Type B pancreatic cell (in vitro differentiated cells): Measurements from ENCODE around the gene GLS2. TPM values are rescaled to one million over a fixed set of nuclear protein-coding genes. Genes with fewer than 3 reads are reported as not detected.
"Not testable (repeated sequence)": the region's sequence is repeated elsewhere in the genome, so short reads cannot be mapped to it uniquely, and the experiment has no call there.

Experiments used
- DNase-seq: peaks from one replicate; pipeline ENCODE4 v3.0.0; 2021; ENCODE audit warnings: mixed read lengths; ENCODE audit not compliant: unreplicated experiment; ENCODE audit errors: extremely low spot score
- H3K27ac Mint-ChIP-seq: 2 replicates; pipeline ENCODE4 v1.8.0; 2021; ENCODE audit warnings: mild to moderate bottlenecking, mixed read lengths
- H3K27me3 Mint-ChIP-seq: 2 replicates; pipeline ENCODE4 v1.8.0; 2021; ENCODE audit warnings: mixed read lengths
- H3K36me3 Mint-ChIP-seq: 2 replicates; pipeline ENCODE4 v1.8.0; 2021; ENCODE audit warnings: mixed read lengths
- H3K4me1 Mint-ChIP-seq: one replicate; pipeline ENCODE4 v1.8.0; 2021; ENCODE audit warnings: mixed read lengths; ENCODE audit not compliant: unreplicated experiment
- H3K4me3 Mint-ChIP-seq: 2 replicates; pipeline ENCODE4 v1.8.0; 2021; ENCODE audit warnings: mild to moderate bottlenecking, mixed read lengths
- H3K9me3 Mint-ChIP-seq: 2 replicates; pipeline ENCODE4 v1.8.0; 2021; ENCODE audit warnings: mixed read lengths
- CTCF ChIP-seq: fragments of 200-600 bp; sonication (generic); conservative IDR thresholded peaks from 2 replicates; pipeline ENCODE4 v1.5.0; 2021; ENCODE audit warnings: antibody characterized with exemption, mild to moderate bottlenecking
- total RNA-seq: library from RNA; stranded (reverse); gene quantifications from 2 replicates; pipeline ENCODE4 v1.2.1, GENCODE V29; 2021; ENCODE audit warnings: low replicate concordance

The GLS2 gene
- total RNA-seq, 1 donor from 2014 or later = 6.7 TPM

GRCh38 chr12:56449622-56449984, 38.4 kb downstream of the GLS2 start:
- Mint-ChIP-seq H3K27ac (peak overlapping the region; percentile 90), H3K9me3 (peaks cover 3% of the 10 kb centered on the region), H3K36me3 (peaks cover 12% of the 10 kb centered on the region), H3K4me1 (peaks cover 19% of the 10 kb centered on the region), H3K4me3 (peak overlapping the region; percentile 96), H3K27me3 (no peaks in the 10 kb centered on the region)
- TF ChIP-seq CTCF = no peak
- DNase-seq = no peak

- Mint-ChIP-seq H3K4me1 (peaks cover 22% of the 10 kb centered on the region), H3K27ac (peak within 1 kb of the TSS; percentile 90)
- DNase-seq = peak; percentile 92
Observed at GRCh38 chr12:56448860-56449621, 38.9 kb downstream of the GLS2 start, which contains the start of gene TIMELESS. TIMELESS (minus strand) TSS chr12:56449426; CDS start chr12:56434170, 15,256 bp downstream.

GRCh38 chr12:56443208-56443607, 44.8 kb downstream of the GLS2 start:
- not testable (repeated sequence) for H3K4me1 Mint-ChIP-seq, H3K27me3 Mint-ChIP-seq, H3K9me3 Mint-ChIP-seq, H3K27ac Mint-ChIP-seq, H3K4me3 Mint-ChIP-seq, DNase-seq
- H3K36me3 Mint-ChIP-seq = peaks cover 34% of the 10 kb centered on the region

More at GRCh38 chr12:56448860-56449621, 38.9 kb downstream of the GLS2 start, which contains the start of gene TIMELESS:
- Mint-ChIP-seq H3K27me3 (no peaks in the 10 kb centered on the region), H3K36me3 (peaks cover 18% of the 10 kb centered on the region), H3K9me3 (peaks cover 7% of the 10 kb centered on the region), H3K4me3 (peak within 1 kb of the TSS; percentile 96)
- peak; percentile 49 for TF ChIP-seq CTCF

- DNase-seq = no peak
- Mint-ChIP-seq H3K4me3 (no peak overlapping the region), H3K4me1 (peaks cover 7% of the 10 kb centered on the region), H3K27ac (no peak overlapping the region), H3K9me3 (no peaks in the 10 kb centered on the region), H3K36me3 (peaks cover 9% of the 10 kb centered on the region), H3K27me3 (no peaks in the 10 kb centered on the region)
- no peak for TF ChIP-seq CTCF
Observed at GRCh38 chr12:56437430-56438176, 50.4 kb downstream of the GLS2 start.

- no peaks in the 10 kb centered on the region for H3K9me3 Mint-ChIP-seq
Observed at GRCh38 chr12:56434828-56435227, 53.1 kb downstream of the GLS2 start.

More at GRCh38 chr12:56434828-56435227, 53.1 kb downstream of the GLS2 start:
- Mint-ChIP-seq H3K36me3 (peaks cover 5% of the 10 kb centered on the region), H3K4me1 (peaks cover 7% of the 10 kb centered on the region), H3K27me3 (no peaks in the 10 kb centered on the region), H3K27ac (no peak overlapping the region), H3K4me3 (no peak overlapping the region)
- no peak for TF ChIP-seq CTCF
- no peak for DNase-seq
